HG02885 (cell line): ENCODE measurements around the gene MOK.

Experiments
- ATAC-seq: cut with Tn5 transposase; IDR thresholded peaks from one replicate; pipeline ENCODE4 v1.9.1; 2021; ENCODE audit warnings: mild to moderate bottlenecking; ENCODE audit not compliant: unreplicated experiment, poor library complexity

The MOK gene

DNA sequence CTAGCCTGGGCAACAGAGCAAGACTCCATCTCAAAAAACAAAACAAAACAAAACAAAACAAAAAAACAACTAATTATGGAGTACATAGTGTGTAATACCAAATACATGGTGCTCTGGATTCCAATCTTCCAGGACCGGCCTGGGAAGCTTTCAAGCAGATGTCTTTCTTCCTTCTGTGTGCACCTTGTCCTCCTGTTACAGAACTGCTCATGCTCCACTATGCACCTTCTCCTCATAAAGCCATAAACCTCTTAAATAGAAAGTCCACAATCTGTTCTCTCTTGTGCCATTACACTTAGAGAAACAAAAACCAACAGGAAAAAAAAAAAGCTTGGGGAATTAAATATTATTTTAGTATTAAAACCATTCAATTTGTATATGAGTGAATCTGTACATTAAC lies 12.5 kb downstream of the MOK start:
- ATAC-seq: no peak

DNA sequence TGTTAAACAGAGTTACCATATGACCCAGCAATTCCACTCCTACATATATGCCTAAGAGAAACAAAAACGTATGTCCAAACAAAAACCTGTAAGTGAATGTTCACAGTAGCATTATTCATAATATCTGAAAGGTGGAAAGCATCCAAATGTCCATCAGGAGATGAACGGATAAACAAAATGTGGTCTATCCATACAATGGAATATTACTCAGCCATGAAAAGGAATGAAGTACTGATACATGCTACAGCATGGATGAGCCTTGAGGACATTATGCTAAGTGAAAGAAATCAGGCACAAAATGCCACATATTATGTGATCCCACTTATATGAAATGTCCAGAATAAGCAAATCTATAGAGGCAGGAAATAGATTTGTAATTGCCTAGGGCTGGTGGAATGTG lies 16.8 kb downstream of the MOK start:
- no peak for ATAC-seq

DNA sequence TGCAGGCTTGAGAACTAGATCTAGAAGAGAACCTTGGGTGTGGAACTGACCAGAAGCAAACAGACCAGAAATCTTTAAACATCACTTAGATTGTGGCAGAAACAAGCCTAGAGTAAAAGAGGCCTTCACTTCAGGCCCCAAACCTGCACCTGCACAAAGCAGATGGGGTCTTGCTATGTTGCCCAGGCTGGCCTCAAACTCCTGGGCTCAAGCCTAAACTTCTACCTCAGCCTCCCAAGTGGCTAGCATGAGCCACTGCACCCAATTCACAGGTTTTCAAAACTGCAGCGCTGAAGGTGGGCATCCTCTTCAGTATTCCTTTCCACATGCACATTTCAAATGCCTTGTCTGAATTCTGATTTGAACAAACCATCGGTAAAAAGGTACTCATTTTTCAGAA lies 19.9 kb downstream of the MOK start:
- ATAC-seq: no peak

DNA sequence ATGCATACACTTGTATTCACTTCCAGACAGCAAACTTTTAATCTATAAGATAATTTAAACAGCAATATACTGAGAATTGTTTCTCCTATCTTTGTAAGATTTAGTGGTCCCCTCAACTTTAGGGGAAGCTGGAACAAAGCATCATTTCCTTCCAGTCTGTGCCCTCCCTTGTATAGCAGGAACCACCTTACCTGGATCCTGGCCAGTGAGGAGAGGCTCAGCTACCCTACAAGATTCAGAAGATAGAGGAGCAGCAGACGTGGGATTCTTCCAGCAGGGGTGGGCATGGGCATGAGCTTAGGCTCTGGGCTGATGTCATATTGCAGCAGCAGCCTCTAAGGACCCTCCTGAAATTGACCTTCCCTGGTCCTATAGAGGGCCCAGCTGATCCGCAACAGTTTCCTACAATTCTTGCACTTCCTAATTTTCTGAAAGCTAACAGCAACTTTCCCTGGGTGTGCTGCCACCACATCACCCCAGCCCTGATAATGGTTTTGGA lies 21.3 kb downstream of the MOK start:
- ATAC-seq: no peak

DNA sequence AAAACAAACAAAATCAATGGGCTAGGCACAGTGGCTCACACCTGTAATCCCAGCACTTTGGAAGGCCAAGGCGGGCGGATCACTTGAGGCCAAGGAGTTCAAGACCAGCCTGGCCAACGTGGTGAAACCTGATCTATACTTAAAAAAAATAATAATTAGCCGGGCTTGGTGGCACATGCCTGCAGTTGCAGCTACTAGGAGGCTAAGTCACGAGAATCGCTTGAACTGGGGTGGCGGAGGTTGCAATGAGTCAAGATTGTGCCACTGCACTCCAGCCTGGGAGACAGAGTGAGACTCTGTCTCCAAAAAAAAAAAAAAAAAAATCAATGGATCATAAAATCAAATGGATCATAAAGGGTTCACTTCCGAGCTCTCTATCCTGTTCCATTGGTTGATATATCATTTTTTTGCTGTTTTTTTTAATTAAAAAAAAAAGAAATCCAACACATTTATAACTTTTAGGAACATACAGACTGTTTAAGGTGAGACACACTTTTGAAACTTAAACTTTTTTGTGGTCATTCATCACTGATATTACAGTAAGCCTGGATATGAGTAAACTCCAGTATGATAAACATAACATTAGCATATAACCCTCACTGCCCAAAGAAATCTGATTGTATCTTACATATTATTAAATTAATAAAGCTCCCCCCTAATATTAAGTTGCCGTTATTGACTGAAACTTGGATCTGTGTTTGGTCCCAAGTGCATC lies 22.1 kb downstream of the MOK start:
- no peak for ATAC-seq

DNA sequence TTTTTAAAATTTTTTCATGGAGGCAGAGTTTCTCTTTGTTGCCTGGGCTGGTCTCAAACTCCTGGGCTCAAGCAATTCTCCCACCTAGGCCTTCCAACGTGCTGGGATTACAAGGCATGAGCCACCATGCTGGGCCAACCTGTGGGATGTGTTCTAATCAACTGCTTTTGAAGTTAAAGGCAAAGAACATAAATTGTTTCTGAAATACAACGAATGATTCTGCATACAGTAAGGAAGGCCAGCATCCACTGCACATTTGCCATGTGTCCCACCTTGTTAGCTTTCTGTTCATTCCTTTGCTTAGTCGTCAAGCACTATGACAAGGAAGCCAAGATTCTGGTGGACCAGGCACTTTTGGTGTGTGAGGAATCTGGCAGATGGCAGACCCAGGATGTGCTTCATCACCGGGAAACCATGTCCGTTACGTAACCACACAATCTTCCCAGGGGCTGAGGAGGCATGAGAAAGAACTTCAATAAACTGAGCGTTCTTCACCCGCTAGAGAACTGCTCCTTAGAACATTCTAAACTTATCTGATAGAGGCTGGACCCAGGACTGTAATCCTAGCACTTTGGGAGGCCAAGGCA lies 24.5 kb downstream of the MOK start:
- no peak for ATAC-seq

DNA sequence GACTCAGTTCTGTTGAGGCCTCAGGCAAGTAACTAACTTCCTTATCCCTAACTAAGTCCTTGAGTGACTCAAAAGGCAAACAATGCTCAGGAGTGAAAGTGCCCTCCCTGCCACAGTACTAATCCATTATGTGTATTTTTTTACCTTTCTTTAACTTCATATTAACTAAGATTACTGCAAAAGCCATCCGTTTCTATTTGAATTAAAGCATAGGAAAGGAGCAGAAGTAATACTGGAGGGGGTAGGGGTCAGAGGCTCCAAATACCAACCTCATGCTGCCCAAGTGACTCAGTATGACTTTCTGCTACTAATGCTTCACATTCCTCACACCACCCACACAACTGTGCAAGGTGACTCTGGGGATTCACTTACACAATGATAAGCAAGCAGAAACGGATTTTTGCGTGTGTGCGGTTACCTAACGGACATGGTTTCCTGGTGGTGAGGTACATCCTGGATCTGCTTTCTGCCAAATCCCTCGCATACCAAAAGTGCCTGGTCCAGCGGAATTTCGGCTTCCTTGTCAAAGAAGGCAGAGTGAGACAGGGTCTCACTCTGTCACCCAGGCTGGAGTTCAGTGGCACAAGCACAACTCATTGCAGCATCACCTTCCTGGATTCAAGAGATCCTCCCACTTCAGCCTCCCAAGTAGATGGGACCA lies 25.1 kb downstream of the MOK start:
- no peak for ATAC-seq

DNA sequence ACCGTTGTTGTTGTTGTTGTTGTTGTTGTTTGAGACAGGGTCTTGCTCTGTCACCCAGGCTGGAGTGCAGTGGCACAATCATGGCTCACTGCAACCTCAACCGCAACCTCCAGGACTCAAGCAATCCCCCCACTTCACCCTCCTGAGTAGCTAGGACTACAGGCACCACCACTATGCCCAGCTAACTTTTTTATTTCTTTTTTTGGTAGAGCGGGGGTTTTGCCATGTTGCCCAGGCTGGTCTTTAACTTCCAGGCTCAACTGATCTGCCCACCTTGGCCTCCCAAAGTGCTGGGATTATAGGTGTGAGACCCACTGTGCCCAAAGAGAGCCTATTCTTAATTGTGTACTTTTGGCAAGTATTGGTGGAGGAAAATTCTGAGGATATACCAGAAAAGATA lies 25.7 kb downstream of the MOK start:
- no peak for ATAC-seq

DNA sequence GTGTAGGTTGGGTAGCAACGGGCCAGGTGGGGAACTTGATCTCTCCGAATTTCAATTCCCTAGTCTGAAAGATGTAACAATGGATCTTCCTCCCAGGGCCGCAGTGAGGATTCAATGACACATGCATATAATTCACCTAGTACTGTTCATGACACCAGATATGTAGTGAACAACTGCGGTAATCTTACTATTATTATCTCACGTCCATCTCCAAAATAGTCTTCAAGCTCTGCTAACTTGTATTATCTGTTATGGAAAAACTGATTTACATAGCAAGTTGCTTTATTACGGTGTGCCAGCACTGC lies 26.4 kb downstream of the MOK start:
- no peak for ATAC-seq

DNA sequence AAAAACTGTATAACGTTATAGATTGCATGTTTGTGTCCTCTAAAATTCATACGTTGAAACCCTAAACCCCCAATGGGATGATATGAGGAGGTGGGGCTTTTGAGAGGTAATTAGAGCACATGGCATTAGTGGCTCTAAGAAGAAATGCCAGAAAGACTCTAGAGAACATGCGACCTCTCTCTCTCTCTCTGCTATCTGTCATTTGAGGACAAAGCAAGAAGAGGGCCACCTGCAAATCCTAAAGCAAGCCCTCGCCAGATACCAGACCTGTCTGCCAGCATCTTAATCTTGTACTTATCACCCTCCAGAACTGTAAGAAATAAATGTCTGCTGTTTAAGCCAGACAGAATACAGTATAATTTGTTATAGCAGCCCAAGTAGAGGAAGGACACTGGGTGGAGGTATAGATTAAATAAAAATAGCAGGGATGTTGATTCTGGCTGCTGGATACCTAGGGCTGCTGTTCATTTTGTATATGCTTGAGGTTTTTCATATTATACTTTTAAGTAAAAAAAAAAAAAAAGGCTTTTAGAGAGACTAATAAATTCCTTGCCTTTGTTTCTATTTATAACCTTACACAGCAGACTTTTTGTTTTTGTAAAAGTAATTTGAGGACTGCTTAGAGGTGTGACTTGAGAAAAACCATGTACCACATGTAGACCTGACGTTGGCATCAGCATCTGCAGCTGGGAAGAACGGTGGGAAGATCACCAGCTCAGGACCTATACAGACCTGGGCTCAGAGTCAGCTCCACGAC lies 26.9 kb downstream of the MOK start:
- no peak for ATAC-seq

DNA sequence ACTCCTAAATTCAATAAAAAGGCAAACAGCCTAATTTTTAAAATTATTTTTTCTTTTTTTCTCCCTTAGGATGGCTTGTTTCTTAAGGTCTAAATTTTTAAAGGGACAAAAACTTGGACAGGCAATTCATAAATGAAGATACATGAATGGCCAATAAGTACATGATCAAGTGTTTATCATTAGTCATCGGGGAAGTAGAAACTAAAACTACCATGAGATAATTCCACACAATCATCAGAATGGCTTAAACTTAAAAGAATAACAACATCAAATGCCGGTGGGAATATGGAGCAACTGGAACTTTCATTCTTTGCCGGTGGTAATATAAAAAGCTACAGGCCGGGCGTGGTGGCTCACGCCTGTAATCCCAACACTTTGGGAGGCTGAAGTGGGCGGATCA lies 29.1 kb downstream of the MOK start:
- no peak for ATAC-seq

DNA sequence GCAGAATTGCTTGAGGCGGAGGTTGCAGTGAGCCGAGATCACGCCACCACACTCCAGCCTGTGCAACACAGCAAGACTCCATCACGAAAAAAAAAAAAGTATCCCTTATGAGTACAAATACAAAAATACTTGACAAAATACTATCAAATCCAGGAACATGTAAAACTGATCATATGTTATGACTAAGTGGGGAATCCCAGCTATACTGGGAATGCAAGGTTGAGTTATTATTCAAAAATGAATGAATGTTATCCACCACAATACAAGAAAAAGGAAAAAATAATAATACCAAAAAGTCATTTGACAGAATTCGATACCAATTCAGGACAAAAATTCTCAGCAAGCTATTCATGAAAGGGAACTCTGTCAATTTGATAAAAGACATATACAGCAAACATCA lies 32.6 kb downstream of the MOK start:
- no peak for ATAC-seq

DNA sequence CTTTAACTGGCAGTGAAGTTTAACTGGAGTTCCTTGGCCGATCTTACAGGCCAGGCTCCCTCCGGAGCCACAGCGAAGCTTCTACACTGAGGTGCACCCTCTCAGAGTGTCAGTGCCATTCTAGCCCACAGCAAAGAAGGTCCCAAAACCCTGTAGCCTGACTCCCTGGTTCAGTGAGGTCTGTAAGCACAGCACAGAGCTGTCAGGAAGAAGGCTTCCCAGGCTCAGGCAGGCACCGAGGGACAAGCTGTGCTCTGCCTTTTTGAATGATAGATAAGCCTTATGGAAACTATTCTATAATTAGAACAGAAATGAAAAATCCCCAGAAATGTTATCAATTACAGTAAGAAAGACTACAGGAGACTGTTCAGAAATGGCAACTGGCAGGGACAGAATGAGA lies 40.2 kb downstream of the MOK start:
- ATAC-seq: no peak

DNA sequence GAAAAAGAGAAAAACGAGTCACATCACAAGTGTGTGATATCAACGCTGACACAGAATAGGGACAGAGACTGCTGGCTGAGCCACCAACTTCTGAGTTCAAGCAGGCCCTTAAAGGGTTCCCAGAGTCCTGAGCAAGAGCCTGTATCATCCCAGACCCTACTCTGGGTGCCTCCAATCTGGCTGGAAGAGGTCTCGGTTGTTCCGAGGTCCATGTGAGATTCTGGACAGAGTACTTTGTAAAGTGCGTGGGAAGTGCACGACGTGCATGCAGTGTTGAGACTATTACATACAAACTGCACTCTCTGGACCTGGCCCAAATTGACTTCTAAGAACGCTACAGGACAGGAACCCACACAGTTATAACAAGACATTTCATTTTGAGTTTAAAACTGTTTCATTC lies 40.6 kb downstream of the MOK start:
- ATAC-seq: no peak

DNA sequence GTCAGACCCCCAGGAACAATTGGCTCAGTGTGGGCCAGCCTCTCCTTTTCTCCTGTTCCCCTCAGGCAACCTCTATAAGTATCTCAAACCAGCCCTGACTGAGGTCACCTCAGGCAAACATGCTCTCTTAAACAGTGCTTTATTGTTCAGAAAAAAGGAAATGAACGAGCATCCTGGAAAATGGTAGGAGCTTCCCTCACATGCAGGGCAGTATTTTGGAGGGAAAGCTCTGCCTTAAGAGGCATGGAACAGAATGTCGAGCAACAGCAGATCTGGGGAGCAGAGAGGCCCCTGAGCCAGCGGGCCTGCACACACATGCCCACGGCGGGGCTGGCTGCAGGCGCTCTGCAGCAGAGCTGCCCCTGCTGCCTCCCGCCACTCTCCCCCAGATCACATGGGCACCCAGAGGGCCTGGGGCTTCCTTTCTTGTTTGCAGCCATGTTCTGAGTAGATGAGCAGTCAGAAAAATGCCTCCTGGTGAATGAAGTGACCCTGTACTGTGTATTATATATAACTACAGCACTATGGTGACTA lies 42.0 kb downstream of the MOK start:
- no peak for ATAC-seq

DNA sequence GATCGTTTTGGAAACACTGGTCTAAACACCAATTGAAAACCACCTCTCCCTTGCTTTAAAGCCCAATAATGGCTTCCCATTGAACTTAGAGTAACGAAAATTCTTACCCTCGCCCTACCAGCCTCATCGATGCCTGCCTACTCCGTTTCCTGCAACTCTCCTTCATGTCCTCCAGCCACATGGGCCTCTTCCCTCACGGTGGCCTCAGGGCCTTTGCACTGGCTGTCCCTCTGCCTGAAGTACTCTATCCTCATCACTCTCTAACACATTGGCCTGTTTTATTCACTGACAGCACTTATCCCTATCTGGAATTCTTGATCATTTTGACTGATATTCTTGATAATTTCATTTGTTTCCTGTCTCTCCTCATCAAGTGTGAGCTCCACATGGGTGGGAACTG lies 46.8 kb downstream of the MOK start:
- ATAC-seq: no peak

DNA sequence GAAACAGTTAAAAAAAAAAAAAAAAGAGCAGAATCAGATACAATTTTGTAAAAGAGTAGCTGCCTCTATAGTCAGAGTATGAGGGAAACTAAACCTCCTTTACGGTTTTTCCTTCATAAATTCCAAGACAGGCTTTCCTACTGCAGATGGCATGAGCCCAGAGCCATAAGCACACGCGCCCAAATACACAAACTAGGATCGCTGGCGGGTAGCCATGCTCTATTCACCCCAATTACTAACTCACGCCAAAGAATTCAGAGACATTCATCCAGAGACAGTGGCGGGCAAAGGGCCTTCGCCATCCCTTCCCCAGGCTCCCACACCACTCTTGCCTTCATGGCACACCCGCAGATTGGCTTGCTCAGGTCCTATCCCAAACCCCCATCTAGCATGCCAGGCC lies 48.2 kb downstream of the MOK start:
- ATAC-seq: no peak

DNA sequence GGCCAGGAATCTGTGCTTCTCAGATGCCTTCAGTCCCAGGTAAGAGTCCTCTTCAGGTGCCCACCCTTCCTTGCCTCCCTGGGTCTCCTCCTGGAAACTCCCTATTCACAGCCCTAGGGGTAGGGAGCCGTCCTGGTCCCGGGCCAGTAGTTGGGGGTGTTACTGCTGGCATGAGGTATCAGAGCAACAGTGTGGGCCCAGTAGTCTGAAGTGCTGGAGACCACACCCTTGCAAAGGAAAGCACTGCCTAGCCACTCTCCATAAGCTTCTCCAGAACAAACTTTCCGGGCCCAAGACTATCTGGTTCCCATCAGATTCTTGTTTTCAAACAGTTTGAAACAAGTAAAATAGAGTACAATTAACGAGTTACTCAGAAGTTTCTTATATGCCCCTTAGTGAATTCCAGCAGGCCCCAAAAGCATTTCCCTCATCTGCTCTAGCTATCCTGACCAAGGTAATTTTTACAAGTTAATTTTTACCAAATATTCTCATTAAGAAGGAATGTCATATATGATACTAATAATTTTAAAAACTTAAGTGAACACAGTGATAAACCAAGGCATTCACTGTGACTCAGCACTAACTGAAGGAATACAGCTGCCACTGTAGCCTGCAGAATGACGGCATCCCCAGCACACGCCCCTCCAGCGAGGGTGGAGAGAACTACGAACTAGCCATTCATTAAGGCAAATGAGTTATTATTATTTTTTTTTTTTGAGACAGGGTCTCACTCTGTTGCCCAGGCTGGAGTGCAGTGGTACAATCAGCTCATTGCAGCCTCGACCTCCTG lies 49.4 kb downstream of the MOK start:
- ATAC-seq: no peak

DNA sequence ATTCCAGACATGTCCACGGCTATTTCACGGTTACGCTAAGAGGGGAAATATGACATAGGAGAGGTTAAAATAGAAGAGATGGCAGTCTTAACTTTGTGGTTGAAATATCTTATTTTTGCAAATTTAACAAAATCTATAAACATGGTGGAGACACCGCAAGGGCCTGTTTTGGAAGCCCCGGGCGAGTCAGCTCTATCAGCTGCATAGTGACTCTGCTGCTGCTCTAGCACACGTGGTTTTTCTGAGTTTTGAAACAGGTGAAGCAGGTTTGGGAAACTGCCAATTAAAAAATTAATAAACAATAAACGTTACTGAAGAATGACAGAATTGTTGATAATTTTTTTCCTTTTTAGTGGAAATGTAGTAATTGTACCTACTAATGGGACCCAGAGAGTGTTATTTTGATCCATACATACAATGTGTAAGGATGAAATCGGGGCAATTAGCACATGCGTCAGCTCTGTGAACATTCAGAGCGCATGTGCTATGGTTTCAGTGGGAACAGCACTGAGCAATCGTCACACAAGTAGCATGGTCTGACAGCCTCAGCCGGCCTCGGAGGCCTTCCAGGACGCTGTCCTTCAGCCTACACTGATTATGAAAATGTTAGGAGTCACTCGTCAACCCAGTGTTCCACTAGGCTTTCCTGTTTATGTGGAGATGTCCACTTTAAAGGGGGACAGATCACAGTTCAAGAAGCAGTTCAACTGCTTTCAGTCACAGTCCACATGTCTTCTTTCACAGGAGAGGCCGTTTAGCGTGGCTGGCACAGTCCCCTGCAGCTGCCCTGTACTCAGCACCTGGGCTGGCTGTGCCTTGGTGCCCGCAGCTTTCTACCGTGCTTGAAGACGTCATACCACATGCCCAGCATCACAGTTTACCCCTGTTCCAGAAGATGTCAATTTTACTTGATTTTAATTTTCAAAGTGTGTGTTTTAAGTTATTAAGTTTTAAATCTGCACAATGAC lies 51.8 kb downstream of the MOK start:
- no peak for ATAC-seq
